HCT116 (cell line): ENCODE results near the gene PGM2. TPM values are rescaled to one million over a fixed set of nuclear protein-coding genes. Genes with fewer than 3 reads are reported as not detected.

ENCODE experiments used
- ATAC-seq: fragments of 200-7000 bp; cut with Tn5 transposase; 2 replicates; pipeline ENCODE4 v1.9.1; 2020; ENCODE audit warnings: mild to moderate bottlenecking, moderate library complexity
- BruUV-seq: library from RNA; stranded (reverse); fragments of 400-500 nt; replicated peaks from 2 replicates; lab custom pipeline; 2021; lab: Mats Ljungman, UMichigan
- CTCF ChIA-PET: fragments of 300-600 bp; sonication (Branson Sonifier 250); formaldehyde crosslinking; loops from one replicate; lab custom pipeline; 2021; ENCODE audit warnings: antibody characterized with exemption; lab: Charles Lee
- POLR2A ChIA-PET: fragments of 300-600, 350-600 bp; sonication (Branson Sonifier 250); formaldehyde crosslinking; loops from one replicate; lab custom pipeline; 2021; ENCODE audit warnings: antibody characterized with exemption; lab: Charles Lee
- RAD21 ChIA-PET, 2 experiments: fragments of 300-600 bp; sonication (Branson Sonifier 250); formaldehyde crosslinking; loops; one replicate each; lab custom pipeline; 2023; ENCODE audit warnings: low total read pairs in 2 of 2; ENCODE audit not compliant: uncharacterized antibody in 2 of 2, unreplicated experiment in 2 of 2, low non-redundant PET in 1 of 2; lab: Charles Lee
- DNase-seq: peaks from one replicate; pipeline ENCODE4 v3.0.0-alpha.2; 2010; ENCODE audit warnings: low read depth, low spot score
- H2AFZ ChIP-seq: fragments of 200-600 bp; shearing (Covaris generic), sonication (generic); 2 replicates; pipeline ENCODE4 v1.6.1; 2017; ENCODE audit warnings: low read depth, mixed run types, mixed read lengths, antibody characterized with exemption, low read length; ENCODE audit not compliant: poor library complexity, severe bottlenecking
- H3K27ac ChIP-seq: 2 replicates; pipeline ENCODE4 v1.5.1; 2012; ENCODE audit warnings: low read depth, low read length
- H3K27me3 ChIP-seq: fragments of 200-600 bp; sonication (generic); 2 replicates; pipeline ENCODE4 v1.6.1; 2016; ENCODE audit warnings: mixed run types, low read length, mixed read lengths; ENCODE audit not compliant: insufficient read depth
- H3K36me3 ChIP-seq, 2 experiments: fragments of 200-500 bp in 1 of 2; fragments of 200-600 bp in 1 of 2; sonication (Bioruptor generic) in 1 of 2; sonication (generic) in 1 of 2; 2 replicates each; pipeline versions ENCODE4 v1.5.1 to v1.6.1; 2014 to 2016; ENCODE audit warnings: low read length in 2 of 2, inconsistent platforms in 1 of 2, mixed read lengths in 1 of 2, mixed run types in 1 of 2; ENCODE audit not compliant: insufficient read depth in 2 of 2, control insufficient read depth in 1 of 2
- H3K4me1 ChIP-seq, 2 experiments: fragments of 200-600 bp in 1 of 2; sonication (generic) in 1 of 2; 2 replicates each; pipeline versions ENCODE4 v1.5.1 to v1.6.1; 2012 to 2017; ENCODE audit warnings: low read length in 2 of 2, inconsistent platforms in 1 of 2, mild to moderate bottlenecking in 1 of 2, mixed read lengths in 1 of 2, mixed run types in 1 of 2, moderate library complexity in 1 of 2; ENCODE audit not compliant: insufficient read depth in 2 of 2, control insufficient read depth in 1 of 2
- H3K4me2 ChIP-seq: fragments of 200-600 bp; sonication (generic); 2 replicates; pipeline ENCODE4 v1.6.1; 2017; ENCODE audit warnings: mixed run types, low read length, mixed read lengths
- H3K4me3 ChIP-seq, 2 experiments: fragments of 200-600 bp in 1 of 2; sonication (generic) in 1 of 2; replicated peaks in 1 of 2; 2 replicates each; pipeline ENCODE4 v1.5.1; 2011 to 2016; ENCODE audit warnings: low read length in 2 of 2, control low read depth in 1 of 2, low read depth in 1 of 2, mild to moderate bottlenecking in 1 of 2, mixed read lengths in 1 of 2, mixed run types in 1 of 2
- H3K79me2 ChIP-seq: fragments of 200-600 bp; sonication (generic); 2 replicates; pipeline ENCODE4 v1.6.1; 2017; ENCODE audit warnings: mild to moderate bottlenecking, mixed run types, low read length, moderate library complexity, mixed read lengths; ENCODE audit not compliant: insufficient read depth
- H3K9ac ChIP-seq: fragments of 200-600 bp; sonication (generic); 2 replicates; pipeline ENCODE4 v1.6.1; 2016; ENCODE audit warnings: low read length, mixed read lengths
- H3K9me2 ChIP-seq: fragments of 200-600 bp; sonication (generic), shearing (Covaris generic); 2 replicates; pipeline ENCODE4 v1.6.1; 2017; ENCODE audit warnings: mixed run types, mild to moderate bottlenecking, moderate library complexity; ENCODE audit not compliant: insufficient read depth
- H3K9me3 ChIP-seq, 2 experiments: fragments of 200-500 bp in 1 of 2; fragments of 200-600 bp in 1 of 2; sonication (Bioruptor generic) in 1 of 2; sonication (generic) in 1 of 2; 2 replicates each; pipeline ENCODE4 v1.6.1; 2014 to 2017; ENCODE audit warnings: low read length in 2 of 2, mixed read lengths in 2 of 2, inconsistent platforms in 1 of 2, low read depth in 1 of 2, mild to moderate bottlenecking in 1 of 2, mixed run types in 1 of 2, moderate library complexity in 1 of 2; ENCODE audit not compliant: control insufficient read depth in 1 of 2, insufficient read depth in 1 of 2
- H4K20me1 ChIP-seq: fragments of 200-600 bp; sonication (generic), shearing (Covaris generic); 2 replicates; pipeline ENCODE4 v1.6.1; 2017; ENCODE audit warnings: mixed run types, mild to moderate bottlenecking, moderate library complexity; ENCODE audit not compliant: insufficient read depth
- ATF3 ChIP-seq: IDR thresholded peaks from 2 replicates; pipeline ENCODE4 v1.6.1; 2012
- CBX3 ChIP-seq: IDR thresholded peaks from 2 replicates; pipeline ENCODE4 v1.6.1; 2012; ENCODE audit warnings: low read depth
- CTCF ChIP-seq, 3 experiments: fragments of 200-600 bp in 1 of 3; sonication (generic) in 1 of 3; IDR thresholded peaks in 2 of 3; conservative IDR thresholded peaks in 1 of 3; 2 replicates each; pipeline ENCODE4 v1.5.1; 2012 to 2017; ENCODE audit warnings: low read depth in 2 of 3, low read length in 2 of 3, antibody characterized with exemption in 1 of 3, borderline replicate concordance in 1 of 3, control low read depth in 1 of 3, mild to moderate bottlenecking in 1 of 3, mixed read lengths in 1 of 3, mixed run types in 1 of 3, moderate library complexity in 1 of 3; ENCODE audit not compliant: insufficient read depth in 1 of 3
- EGR1 ChIP-seq: IDR thresholded peaks from 2 replicates; pipeline ENCODE4 v1.6.1; 2012; ENCODE audit warnings: low read depth
- ELF1 ChIP-seq: IDR thresholded peaks from 2 replicates; pipeline ENCODE4 v1.6.1; 2012; ENCODE audit warnings: low read depth, borderline replicate concordance
- EZH2 ChIP-seq: fragments of 200-600 bp; sonication (generic); IDR thresholded peaks from 2 replicates; pipeline ENCODE4 v1.6.1; 2017; ENCODE audit warnings: antibody characterized with exemption, mixed run types
- EZH2phosphoT487 ChIP-seq: fragments of 200-600 bp; IDR thresholded peaks from 2 replicates; pipeline ENCODE4 v1.6.1; 2018; ENCODE audit warnings: antibody characterized with exemption, borderline replicate concordance
- JUND ChIP-seq: IDR thresholded peaks from 2 replicates; pipeline ENCODE4 v1.6.1; 2012
- MAX ChIP-seq: IDR thresholded peaks from 2 replicates; pipeline ENCODE4 v1.6.1; 2012
- POLR2A ChIP-seq: IDR thresholded peaks from 2 replicates; pipeline ENCODE4 v1.7.0; 2011; ENCODE audit warnings: borderline replicate concordance; ENCODE audit not compliant: insufficient read depth, insufficient read length; ENCODE audit errors: extremely low read depth
- POLR2AphosphoS5 ChIP-seq: IDR thresholded peaks from 2 replicates; pipeline ENCODE4 v1.6.1; 2011; ENCODE audit warnings: mild to moderate bottlenecking, low read depth, low read length, moderate library complexity
- RAD21 ChIP-seq: IDR thresholded peaks from 2 replicates; pipeline ENCODE4 v1.6.1; 2012; ENCODE audit warnings: low read depth, mild to moderate bottlenecking
- REST ChIP-seq: IDR thresholded peaks from 2 replicates; pipeline ENCODE4 v1.6.1; 2012; ENCODE audit warnings: low read depth
- SIN3A ChIP-seq: IDR thresholded peaks from 2 replicates; pipeline ENCODE4 v1.6.1; 2012; ENCODE audit warnings: low read depth
- SRF ChIP-seq: IDR thresholded peaks from 2 replicates; pipeline ENCODE4 v1.6.1; 2012; ENCODE audit warnings: low read depth
- TCF7L2 ChIP-seq: IDR thresholded peaks from 2 replicates; pipeline ENCODE4 v1.7.0; 2011; ENCODE audit warnings: borderline replicate concordance, inconsistent platforms; ENCODE audit not compliant: insufficient read depth, insufficient read length; ENCODE audit errors: extremely low read depth
- YY1 ChIP-seq: IDR thresholded peaks from 2 replicates; pipeline ENCODE4 v1.6.1; 2011; ENCODE audit warnings: low read length, low read depth, moderate library complexity, mild to moderate bottlenecking; ENCODE audit not compliant: insufficient replicate concordance; ENCODE audit errors: extremely low read depth
- ZBTB33 ChIP-seq: IDR thresholded peaks from 2 replicates; pipeline ENCODE4 v1.6.1; 2011; ENCODE audit warnings: mild to moderate bottlenecking, low read length, moderate library complexity; ENCODE audit not compliant: insufficient replicate concordance; ENCODE audit errors: extremely low read depth
- ZFX ChIP-seq: fragments of 450-650 bp; IDR thresholded peaks from 2 replicates; pipeline ENCODE4 v1.6.1; 2017
- ZNF274 ChIP-seq: fragments of 200-500 bp; sonication (Bioruptor generic); IDR thresholded peaks from 2 replicates; pipeline ENCODE4 v1.6.1; 2014; ENCODE audit warnings: mild to moderate bottlenecking, low read depth, low read length, inconsistent platforms
- intact Hi-C: fragments of 100-400 bp; cut with micrococcal nuclease; formaldehyde crosslinking; loops from 2 replicates; pipeline ENCODE4 v1.10.0; 2022
- total RNA-seq: library from RNA; stranded (reverse); gene quantifications from one replicate; pipeline ENCODE4 v1.2.1, GENCODE V29; 2021; ENCODE audit not compliant: unreplicated experiment

The PGM2 gene
- total RNA-seq, 1 experiment from 2014 or later: 48.6 TPM

GRCh38 chr4:37885496-37885895 is 59.0 kb downstream of the PGM2 start:
- H3K9me3 ChIP-seq: no peaks in the 10 kb centered on the region
- H2AFZ ChIP-seq: no peak overlapping the region
- ATAC-seq: no peak
- TF ChIP-seq TCF7L2 (no peak), EZH2 (no peak), REST (no peak), EZH2phosphoT487 (no peak), ELF1 (no peak), RAD21 (no peak), SRF (no peak), ZFX (no peak), JUND (no peak), SIN3A (no peak), ZNF274 (no peak), CBX3 (no peak), ZBTB33 (no peak), EGR1 (no peak), CTCF (IDR thresholded peaks at IDR 0.05 in 2 of 3, conservative IDR thresholded peaks at IDR 0.05 in 1 of 3; ENCODE audit: borderline replicate concordance in 1 of 3, insufficient read depth in 1 of 3, low read depth in 2 of 3, low read length in 2 of 3) (no peak), POLR2A (no peak), YY1 (no peak), POLR2AphosphoS5 (no peak), MAX (no peak), ATF3 (no peak)
- intact Hi-C loops: no loop called here
- ChIA-PET POLR2A (no interaction called here), CTCF (no interaction called here), RAD21 (interaction anchor here in 1 of 2 experiments (0.6 kb wide), 1 partner anchor 65 kb away, joined by 3 read pairs; no protein-coding TSS in a partner anchor)
- peaks cover 0 to 4% of the 10 kb centered on the region in 2 experiments; a peak in 1 of 4 replicates for H3K4me1 ChIP-seq
- no peaks in the 10 kb centered on the region for H3K36me3 ChIP-seq
- H3K27me3 ChIP-seq: no peaks in the 10 kb centered on the region
- no peak overlapping the region for H3K27ac ChIP-seq
- no peaks in the 10 kb centered on the region for H4K20me1 ChIP-seq
- H3K9ac ChIP-seq: no peak overlapping the region
- no peaks in the 10 kb centered on the region for H3K9me2 ChIP-seq
- no TSS peak for BruUV-seq
- no peak for DNase-seq
- H3K4me2 ChIP-seq: no peak overlapping the region
- no peaks in the 10 kb centered on the region for H3K79me2 ChIP-seq
- H3K4me3 ChIP-seq: no peak overlapping the region
